HepG2 (cell line): ENCODE results near the gene TMEM79.

ENCODE experiments used
- ARID4A ChIP-seq: sonication (generic); formaldehyde crosslinking; IDR thresholded peaks from 2 replicates; pipeline ENCODE4 v1.5.0; 2020; ENCODE audit warnings: mild to moderate bottlenecking, missing genetic modification reagents, borderline replicate concordance
- MYC ChIP-seq: sonication (generic); formaldehyde crosslinking; IDR thresholded peaks from 2 replicates; pipeline ENCODE4 v1.9.0; 2021; ENCODE audit warnings: missing genetic modification reagents, borderline replicate concordance
- NONO ChIP-seq, 2 experiments: fragments of 450-650 bp in 1 of 2; sonication (generic) in 1 of 2; formaldehyde crosslinking in 1 of 2; IDR thresholded peaks in 1 of 2; conservative IDR thresholded peaks in 1 of 2; 2 replicates each; pipeline versions ENCODE4 v1.6.1 to v1.8.0; 2017 to 2022; ENCODE audit warnings: mild to moderate bottlenecking in 1 of 2, missing genetic modification reagents in 1 of 2, moderate library complexity in 1 of 2
- ZFX ChIP-seq: sonication (generic); formaldehyde crosslinking; IDR thresholded peaks from 2 replicates; pipeline ENCODE4 v1.4.0; 2020; ENCODE audit warnings: mild to moderate bottlenecking, low read depth, missing genetic modification reagents, moderate library complexity

GRCh38 chr1:156338180-156338976 is 54.3 kb downstream of the TMEM79 start, which contains the start of the genes CCT3 and TSACC:
- TF ChIP-seq NONO (IDR thresholded peaks at IDR 0.05) (no peak), NONO (CRISPR knock-in tag; conservative IDR thresholded peaks at IDR 0.05) (peak; percentile 49; the same call in 1 of the 2 replicates), ARID4A (CRISPR knock-in tag) (no peak; the same call in none of the 2 replicates), ZFX (CRISPR knock-in tag) (peak; percentile 74), MYC (CRISPR knock-in tag) (peak; percentile 98)
